GM21390 (cell line): ENCODE results near the gene RHBDD1.

Source experiments
- ATAC-seq: cut with Tn5 transposase; IDR thresholded peaks from one replicate; pipeline ENCODE4 v1.9.1; 2021; ENCODE audit not compliant: unreplicated experiment

RHBDD1 gene

GRCh38 chr2:226835796-226836547 lies at the start of gene RHBDD1:
TSS of gene RHBDD1 (plus strand) at chr2:226836054. CDS start at chr2:226864694, 28,640 bp downstream.
- ATAC-seq, result peak; percentile 81

- ATAC-seq, result no peak
Observed at GRCh38 chr2:226788064-226788463, 47.8 kb upstream of the RHBDD1 start.

DNA sequence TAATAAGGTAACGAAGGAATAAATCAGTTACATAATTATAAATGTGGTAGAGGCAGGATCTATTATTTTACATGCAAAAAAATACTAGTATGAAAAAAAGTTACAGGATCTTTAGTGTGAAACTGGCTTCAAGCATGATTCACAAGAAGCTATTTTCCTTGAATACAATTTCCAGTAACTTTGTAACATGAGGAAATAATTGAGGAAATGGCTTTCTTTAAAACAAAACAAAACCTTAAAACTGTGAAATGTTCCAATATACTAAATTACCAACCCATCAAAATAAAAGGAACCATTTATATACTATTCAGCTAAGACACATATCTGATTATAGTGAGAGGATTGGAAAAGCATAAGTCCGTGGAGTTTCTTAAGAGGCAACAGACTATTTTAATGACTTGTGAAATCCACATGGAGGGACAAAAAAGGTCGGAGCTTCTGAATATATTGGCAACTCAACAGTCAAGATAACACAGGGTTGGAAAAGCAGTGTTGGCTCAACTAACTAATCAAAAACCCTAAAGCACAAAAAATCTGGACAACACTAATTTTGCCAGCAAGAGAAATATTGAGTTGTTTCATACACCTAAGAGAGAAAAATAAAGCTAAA lies 46.9 kb upstream of the RHBDD1 start:
- ATAC-seq, result no peak

- no peak for ATAC-seq
Observed at GRCh38 chr2:226790011-226790410, 45.8 kb upstream of the RHBDD1 start.

DNA sequence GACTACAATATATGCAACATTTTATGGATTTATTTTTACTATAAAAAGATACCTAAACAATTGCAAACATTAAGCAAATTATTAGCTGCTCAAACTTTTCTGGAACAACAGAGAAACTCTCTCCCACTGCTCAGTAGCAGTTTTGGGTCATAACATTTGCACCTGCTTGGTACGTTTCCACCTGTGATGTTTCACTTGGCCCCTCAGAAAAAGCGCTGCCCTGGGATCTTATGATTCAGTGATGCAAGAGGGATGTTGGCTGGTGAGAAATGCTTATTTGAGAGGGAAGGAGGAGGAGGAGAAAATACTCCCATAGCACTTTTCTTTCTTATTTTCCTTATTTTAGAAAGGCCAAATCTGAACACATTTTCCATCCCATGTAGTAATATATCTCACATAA lies 45.4 kb upstream of the RHBDD1 start:
- no peak for ATAC-seq

DNA sequence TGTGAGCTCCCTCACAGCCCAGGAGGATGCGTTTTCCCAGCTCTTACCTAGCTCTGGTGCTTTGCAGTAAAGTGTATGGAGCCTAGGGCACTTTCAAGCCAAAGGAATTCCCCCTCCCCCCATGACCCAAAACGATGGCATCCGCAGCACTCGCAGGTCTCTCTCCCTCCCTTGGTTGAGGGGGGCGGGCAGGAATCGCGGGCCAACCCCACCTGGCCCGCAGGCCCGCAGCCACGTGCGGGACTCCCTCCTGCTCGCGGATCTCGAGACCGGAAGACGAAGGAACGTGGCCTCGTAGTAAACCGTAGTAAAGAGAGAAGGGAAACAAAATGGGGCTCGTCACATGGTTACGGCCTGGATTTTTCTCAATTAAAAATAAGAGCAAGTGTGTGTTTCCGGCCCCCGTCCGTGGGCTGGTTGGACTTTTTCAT lies 44.8 kb upstream of the RHBDD1 start:
- peak; percentile 66 for ATAC-seq

- ATAC-seq, result peak; percentile 99
Observed at GRCh38 chr2:226791487-226792081, 44.3 kb upstream of the RHBDD1 start.

GRCh38 chr2:226792155-226792881 lies 43.5 kb upstream of the RHBDD1 start:
- no peak for ATAC-seq

DNA sequence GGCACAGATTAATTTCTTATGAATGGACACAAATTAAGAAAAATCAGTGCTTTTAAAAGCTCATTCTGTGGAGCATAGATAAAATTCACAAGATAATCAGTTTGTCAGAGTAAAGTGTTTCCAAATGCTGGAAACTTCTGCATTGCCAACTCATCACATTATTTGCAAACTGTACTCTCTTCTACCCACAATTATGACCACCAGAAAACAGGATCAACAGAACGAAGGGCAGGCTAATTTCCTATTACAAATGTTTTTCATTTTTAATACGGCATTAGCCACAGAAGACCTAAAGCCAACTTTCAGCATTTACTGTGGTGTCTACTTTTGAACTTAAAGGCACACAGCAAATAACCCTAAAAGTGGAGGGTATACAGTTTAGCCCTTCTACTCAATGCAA lies 42.2 kb upstream of the RHBDD1 start:
- ATAC-seq, result no peak

DNA sequence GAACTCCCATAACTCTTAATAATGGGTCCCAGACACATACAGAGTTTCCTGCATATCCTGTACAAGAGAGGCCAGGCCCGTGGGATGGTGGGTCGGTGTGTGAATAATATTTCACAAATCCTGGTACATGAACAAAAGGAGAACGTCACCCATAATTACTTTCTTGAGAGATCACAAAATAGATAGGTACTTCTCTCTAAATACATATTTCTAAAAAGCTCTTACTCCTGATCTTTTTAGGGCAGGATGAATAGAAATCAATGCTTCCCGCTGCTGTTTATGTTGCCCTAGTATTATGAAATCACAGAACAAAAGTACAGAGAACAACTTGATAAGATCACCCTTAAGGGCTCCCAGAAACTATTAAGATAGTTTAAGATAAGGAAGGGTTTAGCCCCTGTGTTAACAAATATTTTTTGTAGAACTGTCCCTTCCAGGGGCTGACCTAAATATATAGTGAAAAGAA lies 41.6 kb upstream of the RHBDD1 start:
- ATAC-seq, result no peak

DNA sequence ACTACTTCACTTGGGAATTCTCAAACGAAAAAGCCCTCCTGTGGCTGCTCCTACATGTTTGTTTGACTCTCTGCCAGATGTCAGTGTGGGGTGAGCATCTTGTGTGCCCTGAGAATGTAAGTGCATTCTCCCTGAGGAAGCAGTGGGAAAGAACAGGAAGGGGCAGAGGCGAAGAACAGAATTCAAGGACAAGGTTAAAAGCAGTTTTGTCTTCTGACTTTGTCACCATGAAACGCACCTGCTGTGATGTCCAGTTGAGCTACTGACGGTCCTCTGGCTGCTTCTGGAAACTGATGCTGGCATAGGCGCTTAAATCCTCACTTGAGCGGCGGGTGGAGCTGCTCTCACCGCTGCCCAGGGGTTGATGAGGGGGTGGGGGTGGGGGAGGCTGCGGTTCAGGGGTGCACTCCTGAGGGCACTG lies 41.1 kb upstream of the RHBDD1 start:
- ATAC-seq, result no peak

- ATAC-seq, result no peak
Observed at GRCh38 chr2:226795281-226796011, 40.4 kb upstream of the RHBDD1 start.

DNA sequence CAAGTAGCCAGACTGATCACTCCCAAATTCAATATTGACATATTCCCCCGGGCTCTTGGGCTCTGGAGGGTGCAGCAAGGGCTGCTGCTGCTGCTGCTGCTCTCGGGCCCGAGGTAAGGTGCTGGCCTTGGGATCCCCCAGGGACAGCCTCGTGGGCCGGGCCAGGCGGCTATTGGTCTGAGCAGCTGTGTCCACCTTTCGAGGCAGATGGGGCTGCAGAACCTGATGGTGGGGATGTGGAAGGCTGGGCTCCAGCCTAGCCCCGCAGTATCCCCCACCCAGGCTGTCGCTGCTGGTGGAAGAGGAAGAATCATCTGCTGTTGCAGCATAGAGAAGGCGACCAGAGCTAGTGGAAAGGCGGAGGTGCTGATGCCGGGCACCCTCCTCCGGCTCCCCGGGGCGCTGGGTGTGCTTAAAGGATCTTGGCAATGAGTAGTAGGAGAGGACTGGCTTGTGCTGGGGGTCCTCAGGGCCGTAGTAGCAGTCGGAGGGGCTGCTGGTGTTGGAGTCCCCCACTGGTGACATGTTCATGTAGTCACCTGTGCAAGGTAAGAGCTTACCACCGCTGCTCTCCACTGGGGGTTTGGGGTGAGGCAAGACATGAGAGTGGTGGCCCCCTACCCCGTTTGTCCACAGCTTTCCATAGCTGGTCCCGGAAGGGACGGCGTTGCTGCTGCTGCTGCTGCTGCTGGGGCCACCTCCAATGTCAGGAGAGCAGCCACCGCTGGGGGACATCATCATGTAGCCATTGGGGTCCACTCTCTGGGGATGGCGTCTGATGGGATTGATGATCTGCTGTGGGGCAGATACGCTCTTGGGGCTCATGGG lies 39.6 kb upstream of the RHBDD1 start:
- no peak for ATAC-seq

- ATAC-seq, result no peak
Observed at GRCh38 chr2:226796840-226797288, 39.0 kb upstream of the RHBDD1 start.

- ATAC-seq, result no peak
Observed at GRCh38 chr2:226797289-226797988, 38.4 kb upstream of the RHBDD1 start.

DNA sequence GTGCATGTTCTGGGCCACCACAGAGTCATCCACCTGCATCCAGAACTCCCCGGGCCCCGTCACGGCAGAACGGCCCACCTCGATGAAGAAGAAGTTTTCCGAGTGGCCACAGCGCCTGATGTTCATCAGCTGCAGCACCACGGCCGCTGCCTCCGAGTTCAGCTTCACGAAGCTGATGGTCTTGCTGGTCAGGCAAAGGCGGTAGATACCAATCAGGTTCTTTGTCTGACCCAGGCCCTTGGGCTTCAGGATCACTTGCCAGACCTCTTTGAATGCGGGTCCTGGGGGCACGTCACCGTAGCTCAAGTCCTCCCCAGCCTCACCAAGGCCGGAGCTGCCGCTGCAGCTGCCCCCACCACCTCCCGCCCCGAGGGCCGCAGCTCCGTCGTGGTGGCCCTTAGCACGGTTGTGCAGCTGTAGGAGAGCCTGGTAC lies 37.8 kb upstream of the RHBDD1 start:
- ATAC-seq, result no peak

DNA sequence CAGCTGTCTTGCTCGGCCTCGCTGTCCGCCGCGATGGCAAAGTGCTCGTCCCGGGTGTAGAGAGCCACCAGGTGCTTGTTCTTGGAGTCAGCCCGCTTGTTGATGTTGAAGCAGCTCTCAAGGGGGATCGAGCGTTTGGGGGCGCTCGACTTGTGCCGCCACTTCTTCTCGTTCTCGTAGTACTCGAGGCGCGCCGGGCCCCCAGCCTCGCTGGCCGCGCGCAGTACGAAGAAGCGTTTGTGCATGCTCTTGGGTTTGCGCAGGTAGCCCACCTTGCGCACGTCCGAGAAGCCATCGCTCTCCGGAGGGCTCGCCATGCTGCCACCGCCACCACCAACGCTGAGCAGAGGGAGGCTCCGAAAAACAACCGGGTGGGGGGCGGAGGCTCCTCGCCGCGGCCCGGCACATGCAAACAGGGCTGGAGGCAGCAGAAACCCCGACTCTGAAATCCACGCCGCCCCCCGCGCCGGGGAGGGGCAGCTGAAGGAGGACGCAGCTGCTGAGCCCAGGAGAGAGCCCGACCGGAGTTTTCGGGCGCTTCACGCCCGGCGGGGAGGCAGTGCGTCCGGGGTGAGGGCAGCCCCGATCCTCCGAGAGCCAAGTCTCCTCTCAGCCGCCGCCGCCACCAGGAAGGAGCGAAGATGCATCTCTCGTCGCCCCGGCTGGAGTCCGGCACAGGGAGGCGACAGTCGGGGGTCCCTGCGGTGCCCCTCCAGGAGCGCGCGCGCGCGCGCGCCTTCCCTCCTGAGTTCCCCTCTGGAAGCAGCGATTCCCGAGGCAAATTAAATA lies 37.2 kb upstream of the RHBDD1 start:
- ATAC-seq, result peak; percentile 24

- peak; percentile 34 for ATAC-seq
Observed at GRCh38 chr2:226799211-226799975, 36.5 kb upstream of the RHBDD1 start, which contains the start of gene IRS1. TSS of gene IRS1 (minus strand) at chr2:226799820. CDS start at chr2:226798738, 1,082 bp downstream.
